Measurements from ENCODE around the gene FRMD7.

Gene FRMD7

DNA sequence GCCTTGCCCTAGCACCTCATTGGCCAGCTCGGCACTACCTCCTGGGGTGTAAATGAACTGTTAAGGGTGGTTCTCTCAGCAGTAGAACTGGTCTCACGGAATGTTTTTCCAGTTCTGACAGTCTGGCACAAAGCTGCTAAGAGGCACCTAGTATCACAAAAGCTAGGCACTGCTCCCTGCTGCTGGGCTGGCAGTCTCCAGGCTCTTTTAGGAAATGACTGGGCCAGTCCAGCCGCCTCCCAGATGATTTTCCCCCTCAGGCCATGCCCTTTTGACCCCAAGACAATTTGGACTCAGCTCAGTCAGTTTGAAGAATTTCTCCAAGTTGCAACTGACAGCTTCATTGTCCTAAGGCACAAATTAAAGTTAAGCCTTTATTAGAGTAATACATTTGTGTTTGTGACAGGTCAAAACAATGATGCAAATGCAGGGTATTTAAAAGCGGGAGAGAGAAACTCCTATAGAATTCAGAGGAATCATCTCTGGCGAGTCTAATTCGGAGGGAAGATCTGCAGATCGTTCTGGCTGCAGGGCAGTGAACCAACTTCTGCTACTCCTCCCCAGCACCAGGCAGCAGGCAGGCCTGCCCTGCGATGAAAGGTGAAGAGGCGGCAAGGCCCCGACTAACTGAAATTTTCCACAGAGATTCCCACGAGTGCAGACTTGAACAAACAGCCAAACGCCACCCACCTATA, 7.9 kb downstream of the FRMD7 start:
- TF ChIP-seq, protein P1, sequence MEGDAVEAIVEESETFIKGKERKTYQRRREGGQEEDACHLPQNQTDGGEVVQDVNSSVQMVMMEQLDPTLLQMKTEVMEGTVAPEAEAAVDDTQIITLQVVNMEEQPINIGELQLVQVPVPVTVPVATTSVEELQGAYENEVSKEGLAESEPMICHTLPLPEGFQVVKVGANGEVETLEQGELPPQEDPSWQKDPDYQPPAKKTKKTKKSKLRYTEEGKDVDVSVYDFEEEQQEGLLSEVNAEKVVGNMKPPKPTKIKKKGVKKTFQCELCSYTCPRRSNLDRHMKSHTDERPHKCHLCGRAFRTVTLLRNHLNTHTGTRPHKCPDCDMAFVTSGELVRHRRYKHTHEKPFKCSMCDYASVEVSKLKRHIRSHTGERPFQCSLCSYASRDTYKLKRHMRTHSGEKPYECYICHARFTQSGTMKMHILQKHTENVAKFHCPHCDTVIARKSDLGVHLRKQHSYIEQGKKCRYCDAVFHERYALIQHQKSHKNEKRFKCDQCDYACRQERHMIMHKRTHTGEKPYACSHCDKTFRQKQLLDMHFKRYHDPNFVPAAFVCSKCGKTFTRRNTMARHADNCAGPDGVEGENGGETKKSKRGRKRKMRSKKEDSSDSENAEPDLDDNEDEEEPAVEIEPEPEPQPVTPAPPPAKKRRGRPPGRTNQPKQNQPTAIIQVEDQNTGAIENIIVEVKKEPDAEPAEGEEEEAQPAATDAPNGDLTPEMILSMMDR (conservative IDR thresholded peaks at IDR 0.05; ENCODE audit: control insufficient read depth, insufficient read depth, low read depth, low read length), result no peak
- DNase-seq (ENCODE audit: low read depth), result no peak
- no peak overlapping the region for H3K4me3 ChIP-seq (ENCODE audit: control insufficient read depth, low read depth, low read length)

DNA sequence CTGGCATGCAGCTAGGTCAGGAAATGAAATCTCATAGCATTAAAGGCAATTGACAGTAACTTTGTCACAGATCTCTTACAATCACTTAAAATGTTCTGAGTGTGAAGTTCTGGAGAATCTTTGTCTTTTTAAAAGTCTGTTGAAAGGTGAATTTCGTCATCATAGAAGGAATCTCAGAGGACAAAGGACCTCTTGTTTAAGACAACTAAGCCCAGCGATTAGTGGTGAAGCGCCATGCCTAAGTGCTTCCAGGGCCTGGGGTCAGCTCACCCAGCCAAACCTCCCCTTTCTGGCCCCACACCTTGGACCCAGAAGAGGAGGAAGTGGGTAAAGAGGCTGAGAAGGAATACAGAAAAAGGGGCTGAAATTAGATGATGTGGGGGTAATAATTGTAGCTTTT, 8.5 kb downstream of the FRMD7 start:
- no peak for DNase-seq (ENCODE audit: low read depth)
- no peak overlapping the region for H3K4me3 ChIP-seq (ENCODE audit: control insufficient read depth, low read depth, low read length)
- TF ChIP-seq, protein P1 (conservative IDR thresholded peaks at IDR 0.05; ENCODE audit: control insufficient read depth, insufficient read depth, low read depth, low read length), result no peak

DNA sequence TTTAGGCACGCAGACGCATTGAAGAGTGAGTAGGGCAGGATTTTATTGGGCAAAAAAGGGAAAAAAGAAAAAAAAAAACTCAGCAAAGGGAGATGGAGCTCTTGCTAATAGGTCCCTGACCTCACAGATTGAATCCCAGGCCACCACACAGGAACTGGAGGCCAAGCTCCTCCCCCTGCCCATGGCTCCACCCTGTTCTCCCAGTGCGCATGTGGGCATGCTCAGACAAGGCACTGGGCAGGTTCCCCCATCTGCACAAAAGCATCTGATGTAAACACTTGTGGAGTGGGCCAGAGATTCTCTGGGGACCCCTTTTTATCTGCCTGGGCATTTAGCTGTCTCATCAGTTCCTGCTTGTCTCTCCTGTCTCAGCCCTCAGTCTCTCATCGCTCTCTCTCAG, 9.5 kb downstream of the FRMD7 start:
- no peak for DNase-seq (ENCODE audit: low read depth)
- TF ChIP-seq, protein P1 (conservative IDR thresholded peaks at IDR 0.05; ENCODE audit: control insufficient read depth, insufficient read depth, low read depth, low read length), result no peak
- no peak overlapping the region for H3K4me3 ChIP-seq (ENCODE audit: control insufficient read depth, low read depth, low read length)

DNA sequence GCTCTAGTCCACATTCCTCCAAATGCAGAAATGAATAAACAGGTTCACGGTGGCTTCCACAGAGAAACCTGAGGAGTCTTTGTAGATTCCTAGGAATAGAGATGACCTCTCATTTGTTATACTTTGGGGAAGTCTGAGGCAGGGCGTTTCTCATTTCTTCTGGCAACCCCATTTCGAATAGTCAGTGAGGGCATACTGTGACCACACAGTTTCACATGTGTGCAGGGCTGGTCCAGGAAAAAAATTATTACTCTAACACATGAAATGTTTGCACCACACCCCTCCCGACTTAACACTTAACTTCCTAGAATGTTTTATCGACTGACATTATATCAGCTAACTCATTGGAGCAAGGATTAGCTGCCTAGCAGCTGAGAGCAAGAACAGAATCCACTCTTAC, 12.0 kb downstream of the FRMD7 start:
- no peak overlapping the region for H3K4me3 ChIP-seq (ENCODE audit: control insufficient read depth, low read depth, low read length)
- DNase-seq (ENCODE audit: low read depth), result no peak
- TF ChIP-seq, protein P1 (conservative IDR thresholded peaks at IDR 0.05; ENCODE audit: control insufficient read depth, insufficient read depth, low read depth, low read length), result no peak

DNA sequence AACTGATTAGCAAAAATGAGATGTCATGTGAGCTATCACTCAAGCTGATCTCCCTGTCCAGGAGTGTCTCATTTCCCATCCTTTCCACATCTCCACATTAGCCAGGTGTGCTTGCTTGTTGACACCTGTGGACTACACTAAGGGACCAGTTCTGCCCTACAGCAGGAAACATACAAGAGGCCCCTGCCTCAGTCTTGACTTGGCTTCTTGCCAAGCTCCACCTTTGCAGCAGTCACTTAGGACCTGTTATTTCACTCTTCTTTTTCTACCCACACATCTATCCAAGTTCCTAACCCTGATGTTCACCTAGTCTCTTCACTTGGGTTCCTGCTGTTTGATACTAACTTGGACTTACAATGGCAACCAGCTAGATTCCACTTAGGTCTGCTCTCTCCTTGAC, 13.2 kb downstream of the FRMD7 start:
- TF ChIP-seq, protein P1 (conservative IDR thresholded peaks at IDR 0.05; ENCODE audit: control insufficient read depth, insufficient read depth, low read depth, low read length), result no peak
- H3K4me3 ChIP-seq (ENCODE audit: control insufficient read depth, low read depth, low read length), result no peak overlapping the region
- DNase-seq (ENCODE audit: low read depth), result no peak

DNA sequence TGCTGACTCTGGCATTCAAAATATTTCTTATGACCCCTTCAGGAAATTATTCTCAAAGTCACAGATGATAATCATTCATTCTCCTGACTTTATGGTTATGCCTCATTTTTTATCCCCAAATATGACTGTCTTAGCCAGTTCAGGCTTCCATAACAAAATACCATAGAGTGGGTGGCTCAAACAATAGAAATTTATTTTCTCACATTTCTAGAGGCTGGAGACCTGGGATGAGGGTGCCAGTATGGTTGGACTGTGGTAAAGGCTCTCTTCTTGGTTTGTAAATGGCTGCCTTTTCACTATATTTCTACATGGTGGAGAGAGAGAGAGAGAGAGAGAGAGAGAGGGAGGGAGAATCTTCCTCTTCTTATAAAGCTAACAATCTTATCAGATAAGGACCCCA, 20.5 kb downstream of the FRMD7 start:
- TF ChIP-seq, protein P1 (conservative IDR thresholded peaks at IDR 0.05; ENCODE audit: control insufficient read depth, insufficient read depth, low read depth, low read length), result no peak
- DNase-seq (ENCODE audit: low read depth), result no peak

DNA sequence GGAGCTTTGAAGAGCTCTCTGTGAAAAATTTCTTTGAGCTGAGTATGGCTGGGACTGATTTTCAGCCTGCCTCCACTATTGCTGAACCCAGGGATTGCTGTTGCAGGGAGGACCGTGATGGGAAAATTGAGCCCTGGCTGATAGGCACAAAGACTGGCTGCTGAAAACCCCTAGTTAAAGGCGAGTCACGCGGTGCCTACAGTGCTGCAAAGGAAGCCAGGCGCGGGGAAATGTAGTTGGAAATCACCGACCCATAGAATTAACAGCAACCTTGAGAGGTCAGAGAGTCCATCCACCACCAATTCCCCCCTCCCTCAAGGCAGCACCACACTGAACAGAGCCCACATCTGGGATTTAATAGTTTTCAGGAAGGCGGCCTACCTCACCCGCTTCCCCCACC, 26.0 kb downstream of the FRMD7 start:
- DNase-seq (ENCODE audit: low read depth), result no peak
- TF ChIP-seq, protein P1 (conservative IDR thresholded peaks at IDR 0.05; ENCODE audit: control insufficient read depth, insufficient read depth, low read depth, low read length), result no peak
- H3K4me3 ChIP-seq (ENCODE audit: control insufficient read depth, low read depth, low read length), result no peak overlapping the region

More for the DNA sequence above, 20.5 kb downstream of the FRMD7 start:
- no peak overlapping the region for H3K4me3 ChIP-seq (ENCODE audit: control insufficient read depth, low read depth, low read length)

Measured in fibroblast of mammary gland (primary cell).